DND-41 (cell line): ENCODE results near the gene CFAP53.

ENCODE experiments used
- EZH2 ChIP-seq: IDR thresholded peaks from 3 replicates; pipeline ENCODE4 v1.6.1; 2012; ENCODE audit warnings: borderline replicate concordance, low read depth, mild to moderate bottlenecking, moderate library complexity, low read length, inconsistent platforms; ENCODE audit not compliant: severe bottlenecking
- TF ChIP-seq, protein P1 (sequence below): IDR thresholded peaks from 2 replicates; pipeline ENCODE4 v1.5.1; 2012; ENCODE audit warnings: borderline replicate concordance, low read length, moderate library complexity, mild to moderate bottlenecking; ENCODE audit not compliant: poor library complexity, severe bottlenecking; ENCODE audit errors: extremely low read depth

DNA sequence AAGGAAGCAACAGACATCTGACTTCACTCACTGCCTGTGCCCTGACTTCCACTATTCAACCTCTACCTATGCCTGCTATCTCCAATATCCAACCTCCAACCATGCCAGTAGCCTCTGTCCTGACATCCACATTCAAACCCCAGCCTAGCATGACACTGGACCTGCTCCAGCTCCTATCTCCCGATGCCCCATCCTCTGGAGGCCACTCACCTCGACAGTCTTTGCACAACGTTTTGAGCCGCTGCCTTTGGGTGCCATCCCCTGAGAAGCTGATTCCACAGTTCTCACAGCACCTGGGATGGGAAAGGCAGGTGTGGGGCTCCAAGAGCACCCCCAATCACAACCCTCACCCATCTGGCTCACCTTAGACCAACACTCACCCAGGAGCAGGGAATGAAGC lies 10.2 kb upstream of the CFAP53 start:
- TF ChIP-seq, protein P1, sequence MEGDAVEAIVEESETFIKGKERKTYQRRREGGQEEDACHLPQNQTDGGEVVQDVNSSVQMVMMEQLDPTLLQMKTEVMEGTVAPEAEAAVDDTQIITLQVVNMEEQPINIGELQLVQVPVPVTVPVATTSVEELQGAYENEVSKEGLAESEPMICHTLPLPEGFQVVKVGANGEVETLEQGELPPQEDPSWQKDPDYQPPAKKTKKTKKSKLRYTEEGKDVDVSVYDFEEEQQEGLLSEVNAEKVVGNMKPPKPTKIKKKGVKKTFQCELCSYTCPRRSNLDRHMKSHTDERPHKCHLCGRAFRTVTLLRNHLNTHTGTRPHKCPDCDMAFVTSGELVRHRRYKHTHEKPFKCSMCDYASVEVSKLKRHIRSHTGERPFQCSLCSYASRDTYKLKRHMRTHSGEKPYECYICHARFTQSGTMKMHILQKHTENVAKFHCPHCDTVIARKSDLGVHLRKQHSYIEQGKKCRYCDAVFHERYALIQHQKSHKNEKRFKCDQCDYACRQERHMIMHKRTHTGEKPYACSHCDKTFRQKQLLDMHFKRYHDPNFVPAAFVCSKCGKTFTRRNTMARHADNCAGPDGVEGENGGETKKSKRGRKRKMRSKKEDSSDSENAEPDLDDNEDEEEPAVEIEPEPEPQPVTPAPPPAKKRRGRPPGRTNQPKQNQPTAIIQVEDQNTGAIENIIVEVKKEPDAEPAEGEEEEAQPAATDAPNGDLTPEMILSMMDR, result no peak
- no peak for TF ChIP-seq EZH2
